ENCODE results near the gene ERC2. TPM values are rescaled to one million over a fixed set of nuclear protein-coding genes. Genes with fewer than 3 reads are reported as not detected.

ERC2 gene
- total RNA-seq, 4 donors from 2014 or later = 5.3 to 8.8 (median 7.8) TPM

- 77 to 86% methylated on average over 6 of the region's 6 CpGs for WGBS, 2 donors
- TF ChIP-seq POLR2A (IDR thresholded peaks at IDR 0.05) (no peak), CTCF (IDR thresholded peaks at IDR 0.05) (no peak)
- intact Hi-C loops (cut with DNase I) = no loop called here
These were observed 39.6 kb downstream of the ERC2 start for GRCh38 chr3:56428667-56429066.

GRCh38 chr3:56424885-56425284 lies 43.4 kb downstream of the ERC2 start:
- Histone ChIP-seq H3K4me3 (replicated peaks in 1 of 3) (no peak overlapping the region), H3K4me1 (no peaks in the 10 kb centered on the region), H3K36me3 (no peaks in the 10 kb centered on the region), H3K27ac (no peak overlapping the region), H3K9me3 (no peaks in the 10 kb centered on the region), H3K27me3 (no peaks in the 10 kb centered on the region)
- 91 to 97% methylated on average over 3 of the region's 3 CpGs for WGBS, 2 donors
- no peak for TF ChIP-seq CTCF (IDR thresholded peaks at IDR 0.05)
- no peak for TF ChIP-seq POLR2A (IDR thresholded peaks at IDR 0.05)
- intact Hi-C loops (cut with DNase I) = no loop called here
- DNase-seq = no peak

More at GRCh38 chr3:56428667-56429066, 39.6 kb downstream of the ERC2 start:
- Histone ChIP-seq H3K27me3 (no peaks in the 10 kb centered on the region), H3K4me1 (no peaks in the 10 kb centered on the region), H3K36me3 (no peaks in the 10 kb centered on the region), H3K9me3 (no peaks in the 10 kb centered on the region), H3K4me3 (replicated peaks in 1 of 3) (no peak overlapping the region), H3K27ac (no peak overlapping the region)
- no peak for DNase-seq

- WGBS, 2 donors = 52 to 85% methylated on average over 1 of the region's 1 CpG
- H3K36me3 ChIP-seq = no peaks in the 10 kb centered on the region
- TF ChIP-seq CTCF (IDR thresholded peaks at IDR 0.05) (no peak), POLR2A (IDR thresholded peaks at IDR 0.05) (no peak)
- H3K27ac ChIP-seq = no peak overlapping the region
- no peaks in the 10 kb centered on the region for H3K9me3 ChIP-seq
- no peaks in the 10 kb centered on the region for H3K4me1 ChIP-seq
- no peak overlapping the region for H3K4me3 ChIP-seq (replicated peaks in 1 of 3)
- intact Hi-C loops (cut with DNase I) = no loop called here
- no peaks in the 10 kb centered on the region for H3K27me3 ChIP-seq
- no peak for DNase-seq
These were observed 43.9 kb downstream of the ERC2 start for GRCh38 chr3:56424336-56424735.

- DNase-seq = no peak
- no peak overlapping the region for H3K4me3 ChIP-seq (replicated peaks in 1 of 3)
- H3K27ac ChIP-seq = no peak overlapping the region
- H3K4me1 ChIP-seq = no peaks in the 10 kb centered on the region
- no peaks in the 10 kb centered on the region for H3K27me3 ChIP-seq
- H3K36me3 ChIP-seq = no peaks in the 10 kb centered on the region
- intact Hi-C loops (cut with DNase I) = no loop called here
- TF ChIP-seq CTCF (IDR thresholded peaks at IDR 0.05) (no peak), POLR2A (IDR thresholded peaks at IDR 0.05) (no peak)
- 77 to 78% methylated on average over 5 of the region's 5 CpGs for WGBS, 2 donors
- H3K9me3 ChIP-seq = no peaks in the 10 kb centered on the region
These were observed 44.6 kb downstream of the ERC2 start for GRCh38 chr3:56423661-56424099.

- no peak for DNase-seq
- Histone ChIP-seq H3K9me3 (no peaks in the 10 kb centered on the region), H3K36me3 (no peaks in the 10 kb centered on the region), H3K4me1 (no peaks in the 10 kb centered on the region), H3K27ac (no peak overlapping the region), H3K27me3 (no peaks in the 10 kb centered on the region), H3K4me3 (replicated peaks in 1 of 3) (no peak overlapping the region)
- WGBS, 2 donors = 77% methylated on average over 2 of the region's 2 CpGs
- intact Hi-C loops (cut with DNase I) = no loop called here
- no peak for TF ChIP-seq POLR2A (IDR thresholded peaks at IDR 0.05)
- TF ChIP-seq CTCF (IDR thresholded peaks at IDR 0.05) = no peak
These were observed 46.0 kb downstream of the ERC2 start for GRCh38 chr3:56422316-56422715.
